ENCODE data around the gene DNAH6.

The DNAH6 gene

GRCh38 chr2:84636080-84636971, 120.0 kb downstream of the DNAH6 start:
- no peak for DNase-seq

DNA sequence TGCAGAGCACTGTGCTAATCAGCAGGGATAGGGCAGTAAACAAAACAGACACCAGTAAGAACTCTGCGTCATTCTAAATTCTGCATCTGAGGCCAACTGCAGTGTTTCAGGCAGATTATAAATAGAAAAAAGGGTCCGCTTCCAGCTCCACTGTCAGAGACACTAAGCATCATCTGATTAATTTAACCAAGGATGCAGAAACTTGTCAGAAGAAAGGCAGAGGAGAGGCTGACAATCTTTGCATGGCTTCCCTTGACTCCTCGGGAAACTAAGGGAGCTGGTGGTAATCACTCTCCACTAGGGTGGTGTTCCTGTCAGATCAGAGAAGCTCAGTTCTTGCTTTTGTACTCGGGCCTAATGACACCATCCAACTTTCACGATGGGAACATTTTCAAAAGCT, 123.5 kb downstream of the DNAH6 start:
- DNase-seq = no peak

DNA sequence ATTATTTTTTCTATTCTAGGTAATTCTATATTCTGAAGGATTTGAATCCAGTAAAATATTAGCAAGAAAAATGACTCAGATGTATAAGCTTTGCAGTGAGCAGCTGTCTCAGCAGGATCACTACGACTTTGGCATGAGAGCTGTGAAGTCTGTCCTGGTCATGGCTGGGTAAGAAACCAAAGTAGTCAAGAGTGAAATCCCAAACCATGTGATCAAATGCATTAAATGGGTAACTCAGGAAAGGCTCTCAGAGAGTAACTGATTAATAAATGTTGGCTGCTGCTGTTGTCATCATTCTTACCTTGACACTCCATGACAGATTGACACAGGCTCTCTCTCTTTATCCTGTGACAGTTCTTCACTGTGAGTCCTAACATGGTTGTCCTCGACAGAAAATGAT, 124.1 kb downstream of the DNAH6 start:
- DNase-seq = no peak

DNA sequence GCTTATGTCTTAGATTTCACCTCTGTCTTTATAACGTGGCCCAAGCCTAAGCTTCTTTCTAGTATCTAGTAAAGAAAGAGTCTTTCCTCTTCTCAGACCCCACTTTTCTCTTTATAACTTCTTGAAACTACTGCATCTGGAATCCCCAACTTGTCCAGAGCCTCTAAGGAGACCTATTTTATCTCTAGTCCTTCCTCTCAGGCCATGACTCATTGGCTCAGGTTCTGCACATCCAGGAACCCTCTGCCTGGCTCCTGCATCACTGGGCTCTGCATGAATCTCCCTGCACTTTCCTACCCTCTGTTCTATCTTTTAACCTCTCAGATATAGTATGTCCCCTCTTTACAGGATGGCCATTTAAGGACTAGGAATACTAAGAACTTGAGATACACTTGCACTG, 124.7 kb downstream of the DNAH6 start:
- no peak for DNase-seq

GRCh38 chr2:84643991-84644390, 127.7 kb downstream of the DNAH6 start:
- DNase-seq = no peak

DNA sequence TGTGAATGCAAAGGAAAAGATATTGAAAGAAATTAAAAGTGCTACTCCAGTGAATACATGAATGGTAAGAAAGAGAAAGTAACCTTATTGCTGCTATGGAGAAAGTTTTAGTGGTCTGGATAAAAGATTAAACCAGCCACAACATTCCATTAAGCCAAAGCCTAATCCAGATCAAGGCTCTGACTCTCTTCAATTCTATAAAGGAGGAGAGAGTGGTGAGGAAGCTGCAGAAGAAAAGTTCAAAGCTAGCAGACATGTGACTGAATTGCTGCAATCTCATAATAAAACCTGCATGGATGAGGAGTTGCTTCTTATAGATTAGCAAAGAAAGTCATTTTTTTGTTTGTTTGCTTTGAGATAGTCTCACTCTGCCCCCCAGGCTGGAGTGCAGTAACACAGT, 130.2 kb downstream of the DNAH6 start:
- no peak for DNase-seq

- DNase-seq = no peak
Measured at GRCh38 chr2:84647267-84647666, 131.0 kb downstream of the DNAH6 start.

- DNase-seq = no peak
Measured at GRCh38 chr2:84649058-84649457, 132.8 kb downstream of the DNAH6 start.

GRCh38 chr2:84649487-84650142, 133.3 kb downstream of the DNAH6 start:
- DNase-seq = no peak

DNA sequence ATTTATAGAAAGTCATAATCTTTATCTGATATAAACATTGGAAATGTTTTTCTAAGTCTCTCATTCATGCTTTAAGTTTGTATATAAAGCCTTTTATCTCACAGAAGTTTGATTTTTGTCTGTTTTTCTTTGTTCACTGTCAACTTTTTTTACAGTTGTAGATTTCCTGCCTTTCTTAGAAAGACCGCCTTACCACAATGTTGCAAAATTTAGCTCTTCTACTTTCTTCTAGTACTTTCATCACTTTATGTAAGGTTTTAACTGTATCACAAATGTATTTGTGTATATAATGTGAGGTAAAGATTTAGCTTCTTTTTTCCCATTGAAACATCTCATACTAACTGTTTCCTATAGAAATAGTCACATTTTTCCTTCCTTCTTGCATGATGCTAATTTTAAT, 136.1 kb downstream of the DNAH6 start:
- DNase-seq = peak; percentile 55

DNA sequence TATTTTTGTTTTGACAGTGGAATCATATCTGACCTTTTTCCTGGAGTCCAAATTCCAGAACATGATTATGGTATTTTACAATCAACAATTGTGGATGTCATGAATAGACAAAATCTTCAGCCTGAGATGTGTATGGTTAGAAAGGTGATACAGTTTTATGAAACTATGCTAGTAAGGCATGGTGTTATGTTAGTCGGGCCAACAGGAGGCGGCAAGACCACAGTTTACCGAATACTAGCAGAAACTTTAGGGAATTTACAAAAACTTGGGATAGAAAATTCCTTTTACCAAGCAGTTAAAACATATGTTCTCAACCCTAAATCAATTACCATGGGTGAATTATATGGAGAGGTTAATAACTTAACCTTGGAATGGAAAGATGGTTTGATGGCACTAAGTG, 137.0 kb downstream of the DNAH6 start:
- DNase-seq = no peak

- peak; percentile 4 for DNase-seq
Measured at GRCh38 chr2:84654414-84654813, 138.1 kb downstream of the DNAH6 start.

DNA sequence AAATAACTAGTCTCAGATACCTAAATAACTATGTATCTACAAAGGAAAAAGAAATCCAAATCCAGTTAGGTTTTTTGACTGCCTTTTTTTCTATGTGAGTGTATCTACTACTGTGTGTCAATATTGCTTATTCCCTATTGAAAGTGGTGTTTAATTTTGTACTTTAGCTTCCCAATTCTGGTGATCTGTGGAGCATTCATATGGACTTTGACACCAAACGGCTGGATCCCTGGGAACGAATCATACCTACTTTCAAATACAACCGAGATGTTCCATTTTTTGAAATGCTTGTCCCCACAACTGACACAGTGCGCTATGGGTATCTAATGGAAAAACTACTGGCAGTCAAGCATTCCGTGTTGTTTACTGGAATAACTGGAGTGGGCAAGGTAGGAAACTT, 152.8 kb downstream of the DNAH6 start:
- DNase-seq = no peak

GRCh38 chr2:84674099-84674498, 157.8 kb downstream of the DNAH6 start:
- DNase-seq = no peak

DNA sequence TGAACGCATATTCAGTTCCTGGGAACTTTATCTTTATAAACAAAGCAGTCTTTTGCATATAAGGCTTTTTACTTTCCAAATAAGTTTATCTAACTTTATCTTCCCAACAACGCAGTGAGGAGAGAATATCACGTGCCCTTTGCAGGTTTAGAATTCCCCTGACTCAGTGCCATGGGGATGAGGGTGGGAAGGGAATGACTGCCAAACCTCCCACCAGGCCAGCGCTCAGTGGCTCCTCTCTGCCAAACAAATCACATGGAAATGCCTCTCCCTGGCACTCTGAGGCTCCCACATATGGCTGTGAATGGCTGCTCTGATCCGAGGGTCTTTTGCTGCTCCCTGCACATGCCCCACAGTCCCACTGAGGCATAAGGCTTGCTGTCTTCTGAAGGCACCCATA, 158.3 kb downstream of the DNAH6 start:
- no peak for DNase-seq

- no peak for DNase-seq
Measured at GRCh38 chr2:84676295-84676694, 160.0 kb downstream of the DNAH6 start.

- DNase-seq = no peak
Measured at GRCh38 chr2:84678214-84678613, 161.9 kb downstream of the DNAH6 start.

- peak; percentile 9 for DNase-seq
Measured at GRCh38 chr2:84686783-84687476, 170.6 kb downstream of the DNAH6 start.

DNA sequence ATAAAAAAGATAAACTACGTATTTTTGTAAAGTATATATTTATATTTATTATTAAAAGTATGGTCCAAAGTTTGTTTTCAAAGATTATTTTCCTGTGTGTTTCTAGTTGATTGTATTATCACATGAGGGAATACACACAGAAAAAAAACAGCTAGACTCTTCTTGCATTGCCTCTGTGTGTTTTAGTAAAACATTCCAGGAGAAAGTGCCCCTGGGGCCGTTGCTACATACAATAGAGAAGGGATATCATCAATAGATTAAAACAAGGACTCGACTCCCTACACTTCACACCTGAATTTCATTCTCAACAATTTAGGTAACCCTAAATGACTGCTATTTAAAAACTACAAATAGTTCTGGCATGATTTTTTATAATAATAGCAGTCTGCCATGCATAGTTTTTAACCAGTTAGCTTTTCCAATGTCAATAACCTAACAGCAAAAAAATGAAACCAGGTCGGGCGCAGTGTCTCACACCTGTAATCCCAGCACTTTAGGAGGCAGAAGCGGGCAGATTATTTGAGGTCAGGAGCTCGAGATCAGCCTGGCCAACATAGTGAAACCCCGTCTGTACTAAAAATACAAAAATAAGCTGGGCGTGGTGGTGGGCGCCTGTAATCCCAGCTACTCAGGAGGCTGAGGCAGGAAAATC, 171.3 kb downstream of the DNAH6 start:
- no peak for DNase-seq

- DNase-seq = no peak
Measured at GRCh38 chr2:84690225-84690624, 173.9 kb downstream of the DNAH6 start.

DNA sequence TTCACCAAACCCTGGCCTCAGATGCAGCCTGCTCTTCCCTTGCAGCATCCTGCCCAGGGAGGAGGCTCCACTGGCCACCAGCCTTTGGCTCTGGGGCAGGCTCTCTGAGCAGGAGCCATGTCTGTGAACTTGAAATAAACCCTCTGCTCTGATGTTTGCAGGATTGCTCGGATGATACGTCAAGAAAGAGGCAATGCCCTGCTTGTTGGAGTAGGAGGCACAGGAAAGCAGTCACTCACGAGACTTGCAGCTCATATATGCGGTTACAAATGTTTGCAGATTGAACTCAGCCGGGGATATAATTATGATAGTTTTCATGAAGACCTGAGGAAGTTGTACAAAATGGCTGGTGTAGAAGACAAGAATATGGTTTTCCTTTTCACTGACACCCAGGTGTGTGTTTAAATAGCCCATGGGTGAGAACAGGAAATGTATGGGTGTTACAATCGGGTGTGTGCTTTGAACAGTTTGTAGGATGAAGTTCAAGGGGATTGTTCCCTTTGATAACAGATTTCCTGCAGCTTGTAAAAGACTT, 177.9 kb downstream of the DNAH6 start:
- DNase-seq = peak; percentile 21

DNA sequence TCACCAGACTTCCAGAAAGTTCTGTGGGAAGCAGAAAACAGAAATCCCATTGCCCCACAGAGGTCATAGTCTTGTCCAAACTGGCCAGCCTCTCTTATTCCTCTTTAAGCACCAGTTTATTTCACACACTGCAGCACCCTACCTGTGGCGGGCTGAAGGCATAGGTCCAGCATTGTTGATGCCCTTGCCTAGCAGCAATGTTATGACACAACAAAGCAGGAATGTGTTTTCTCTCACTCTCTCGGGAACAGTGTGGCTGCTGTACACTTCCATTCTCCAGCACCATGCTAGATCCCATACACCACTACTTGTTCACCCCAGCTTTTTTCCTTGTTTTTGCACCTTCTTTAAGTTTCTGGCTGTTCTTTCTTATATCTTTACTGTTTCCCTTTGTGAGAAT, 181.6 kb downstream of the DNAH6 start:
- no peak for DNase-seq

GRCh38 chr2:84700006-84700405, 183.7 kb downstream of the DNAH6 start:
- no peak for DNase-seq
